ENCODE results near the gene FIGLA.

The FIGLA gene

GRCh38 chr2:70790136-70790828 lies at the start of gene FIGLA:
TSS of gene FIGLA (minus strand) at chr2:70790643. CDS start at chr2:70790638, 5 bp downstream.
- no peak for DNase-seq

DNA sequence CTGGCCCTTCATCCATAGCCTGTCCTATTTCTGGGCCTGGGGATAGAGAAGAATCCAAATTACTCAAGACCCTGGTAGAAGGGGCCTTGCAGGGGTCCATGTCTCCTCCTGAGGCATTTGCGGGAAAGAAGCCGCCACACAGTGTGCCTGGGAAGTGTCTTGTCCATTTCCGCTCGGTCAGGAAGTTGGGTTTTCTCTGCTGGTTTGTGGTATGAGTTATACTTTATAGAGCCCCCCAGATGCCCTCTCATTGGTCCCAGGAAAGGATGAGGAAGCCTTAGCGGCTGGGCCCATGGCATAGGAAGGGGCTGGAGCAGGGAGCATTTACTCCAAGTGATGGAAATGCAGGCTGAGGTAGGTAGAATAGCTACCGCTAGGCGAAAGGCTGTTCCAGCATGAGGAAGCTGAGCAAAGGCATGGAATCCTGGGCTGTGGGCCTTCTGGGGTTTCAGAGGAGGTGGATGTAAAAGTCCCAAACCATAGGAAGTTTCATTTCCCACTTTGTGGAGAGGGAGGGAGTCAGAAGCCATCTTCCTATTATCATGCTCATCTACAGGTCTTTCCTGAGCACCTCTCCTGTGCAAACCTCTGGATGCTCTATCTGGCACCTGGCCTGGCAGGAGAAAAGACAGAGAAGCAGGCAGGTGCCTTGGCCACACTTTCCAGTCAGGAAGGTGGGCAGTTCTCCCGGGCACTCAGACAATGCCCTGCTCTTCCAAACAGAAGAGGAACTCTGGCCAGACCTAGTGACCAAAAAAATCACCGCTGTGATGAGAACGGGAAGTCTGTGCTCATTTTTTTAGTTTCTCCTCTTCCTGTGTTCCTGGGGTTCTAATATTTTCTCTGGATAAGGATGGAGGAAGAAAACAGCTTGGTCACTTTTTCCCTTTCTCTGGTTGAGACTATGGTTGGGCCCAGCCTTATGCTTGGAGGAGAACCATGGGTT lies 47.8 kb upstream of the FIGLA start:
- DNase-seq = no peak

- DNase-seq = no peak
These were observed 45.2 kb upstream of the FIGLA start, which contains the start of gene CD207 for GRCh38 chr2:70835643-70836042. TSS of gene CD207 (minus strand) at chr2:70835816. CDS start at chr2:70835776, 40 bp downstream.

GRCh38 chr2:70834881-70835280 lies 44.4 kb upstream of the FIGLA start:
- DNase-seq = no peak

- DNase-seq = no peak
These were observed 43.7 kb upstream of the FIGLA start for GRCh38 chr2:70834106-70834505.

DNA sequence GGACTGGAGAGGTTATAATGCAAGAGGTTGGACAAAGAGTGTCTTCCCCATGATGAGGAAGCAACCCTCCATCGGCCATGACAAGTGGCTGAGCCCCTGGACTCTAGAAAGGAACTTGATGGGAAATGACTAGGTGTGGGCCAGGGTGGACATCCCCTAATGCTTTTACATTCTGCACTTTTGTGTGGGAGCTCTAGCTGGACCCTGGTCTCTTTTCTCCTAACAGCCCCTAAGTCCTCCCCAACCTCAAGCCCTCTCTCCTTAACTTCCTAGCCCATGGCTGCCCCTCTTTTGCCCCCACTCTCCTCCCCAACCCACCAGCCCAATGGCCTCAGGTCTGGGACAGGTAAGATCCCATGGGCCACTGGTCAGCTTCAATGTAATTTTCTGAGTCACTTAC lies 42.8 kb upstream of the FIGLA start:
- DNase-seq = no peak

- DNase-seq = no peak
These were observed 41.9 kb upstream of the FIGLA start for GRCh38 chr2:70832386-70832785.

DNA sequence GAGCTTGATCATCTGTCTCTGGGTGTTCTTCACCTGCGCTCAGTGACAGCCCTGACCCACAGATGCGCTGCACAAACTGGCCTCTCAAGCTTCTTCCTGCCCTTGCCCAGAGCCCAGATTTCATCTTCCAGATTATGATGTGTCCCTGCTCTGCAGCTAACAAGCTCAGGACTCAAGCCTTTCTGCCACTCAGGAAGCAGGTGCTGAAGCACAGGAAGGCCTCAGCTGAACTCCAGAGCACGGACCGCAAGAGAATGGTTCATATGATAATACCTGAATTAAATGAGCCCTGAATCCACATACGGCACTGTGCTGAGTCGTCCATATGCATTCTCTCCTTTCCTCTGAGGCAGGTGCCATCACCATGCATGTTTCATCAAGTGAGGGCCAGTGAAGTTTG lies 41.4 kb upstream of the FIGLA start:
- no peak for DNase-seq

DNA sequence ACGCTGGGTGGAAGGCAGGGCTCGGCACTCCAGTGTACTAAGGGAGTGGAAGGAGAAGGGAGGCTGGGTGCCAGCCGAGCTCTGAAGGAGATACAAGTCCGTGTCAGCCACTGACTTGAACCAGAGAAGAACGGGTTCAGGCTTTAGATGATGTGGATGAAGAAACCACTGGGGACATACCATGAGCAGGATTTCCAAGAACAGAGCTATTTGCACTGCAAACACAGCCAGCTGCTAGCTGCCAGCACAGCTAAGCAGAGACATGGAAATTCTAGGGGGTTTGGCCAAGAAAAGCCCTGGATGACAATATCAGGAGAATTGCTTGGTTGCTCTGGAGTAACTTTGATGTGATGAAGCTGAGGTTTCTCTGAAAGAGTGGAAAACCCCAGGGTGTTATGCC lies 39.9 kb upstream of the FIGLA start:
- no peak for DNase-seq

GRCh38 chr2:70829916-70830315 lies 39.5 kb upstream of the FIGLA start:
- no peak for DNase-seq

GRCh38 chr2:70828914-70829824 lies 38.7 kb upstream of the FIGLA start:
- no peak for DNase-seq

DNA sequence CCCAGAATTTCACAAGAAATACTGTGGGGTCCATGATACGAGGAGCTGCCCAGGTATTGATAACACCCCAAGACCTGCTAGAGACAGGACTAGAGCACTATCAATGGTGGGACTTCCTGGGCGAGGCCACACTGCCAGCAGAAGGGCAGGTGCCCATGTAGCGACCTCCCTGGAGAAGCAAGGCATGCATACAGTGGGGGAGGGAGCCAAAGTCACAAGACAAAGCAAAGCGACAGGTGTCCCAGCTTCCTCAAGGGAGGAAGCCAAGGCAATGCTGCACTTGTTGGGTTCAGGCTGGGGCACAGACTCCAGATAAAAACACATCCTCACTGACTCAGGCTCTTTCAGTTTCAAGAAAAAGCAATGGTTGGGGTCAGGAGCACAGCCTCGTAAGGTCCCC lies 37.7 kb upstream of the FIGLA start:
- DNase-seq = no peak

GRCh38 chr2:70827388-70827787 lies 36.9 kb upstream of the FIGLA start:
- DNase-seq = no peak

DNA sequence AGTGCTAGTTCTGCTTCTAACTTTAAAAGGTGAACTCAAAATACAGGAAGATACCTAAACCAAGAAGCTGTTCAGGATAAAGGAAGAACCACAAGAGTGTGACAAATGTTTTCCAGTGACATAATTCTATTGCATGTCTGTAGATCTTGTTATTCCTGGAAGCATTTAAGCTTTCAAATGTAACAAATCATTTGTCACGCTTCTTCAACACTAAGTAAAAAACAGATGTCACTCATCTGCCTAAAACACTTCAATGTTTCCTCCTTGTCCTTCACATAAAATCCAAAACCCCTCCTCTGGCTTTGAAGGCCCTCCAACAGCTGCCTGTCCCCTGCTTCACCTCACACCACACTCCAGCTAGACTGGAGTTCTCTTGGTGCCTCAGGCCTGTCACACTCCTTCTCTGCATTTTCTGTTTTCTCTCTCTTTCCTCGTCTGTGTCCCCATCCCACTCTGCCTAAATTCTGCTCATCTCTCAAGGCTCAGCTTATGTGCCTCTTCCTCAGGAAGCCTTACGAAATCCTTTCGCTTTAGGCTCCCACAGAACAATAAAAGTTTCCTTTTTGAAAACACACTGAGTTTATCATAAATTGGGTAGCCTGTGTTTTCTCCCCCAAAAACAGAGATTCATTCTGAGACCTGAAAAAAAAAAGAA lies 36.4 kb upstream of the FIGLA start:
- no peak for DNase-seq

DNA sequence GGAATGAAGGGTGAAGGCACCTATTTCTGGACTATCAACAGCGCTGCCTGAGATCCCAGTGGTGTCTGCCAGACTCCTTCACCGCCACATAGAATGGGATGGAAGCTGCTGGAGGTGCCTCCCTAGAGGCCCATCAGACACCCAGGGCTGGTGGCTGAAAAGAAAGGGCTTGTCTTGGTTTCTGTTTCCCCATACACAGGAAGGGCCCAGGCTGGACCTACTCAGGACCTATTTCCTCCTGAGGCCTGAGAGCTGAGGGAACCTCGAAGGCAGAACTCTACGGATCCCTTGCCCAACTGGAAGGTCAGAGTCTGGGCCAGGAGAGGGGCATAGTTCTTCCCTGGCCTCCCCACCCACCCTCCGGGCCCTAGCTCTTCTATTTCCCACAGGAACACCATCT lies 32.8 kb upstream of the FIGLA start:
- no peak for DNase-seq

- DNase-seq = no peak
These were observed 32.4 kb upstream of the FIGLA start for GRCh38 chr2:70822843-70823242.

DNA sequence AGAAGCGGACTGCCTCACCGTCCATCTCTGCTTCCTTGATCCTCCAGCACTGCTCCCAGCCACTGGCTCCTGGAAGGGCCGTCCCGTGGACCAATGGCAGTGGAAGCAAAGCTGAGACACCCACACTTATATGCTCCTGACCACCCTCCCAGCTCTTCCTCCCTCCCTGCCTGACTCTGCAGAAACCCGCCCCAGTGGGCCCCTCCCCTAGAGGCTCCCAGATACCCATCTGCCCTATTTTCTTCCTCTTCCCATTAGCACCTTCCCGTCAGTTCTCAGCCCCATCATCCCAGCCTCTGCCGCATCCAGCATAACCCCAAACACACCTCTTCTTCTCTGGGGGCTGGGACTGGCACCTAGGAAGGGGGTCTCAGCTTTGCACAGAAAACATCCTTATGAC lies 30.1 kb upstream of the FIGLA start, which contains the start of gene CLEC4F:
Gene CLEC4F (minus strand): TSS at position 101 of the 400 bp plus-strand sequence. CDS start 76 bp downstream, at position 25.
- no peak for DNase-seq

- no peak for DNase-seq
These were observed 27.0 kb upstream of the FIGLA start for GRCh38 chr2:70817284-70817954.

DNA sequence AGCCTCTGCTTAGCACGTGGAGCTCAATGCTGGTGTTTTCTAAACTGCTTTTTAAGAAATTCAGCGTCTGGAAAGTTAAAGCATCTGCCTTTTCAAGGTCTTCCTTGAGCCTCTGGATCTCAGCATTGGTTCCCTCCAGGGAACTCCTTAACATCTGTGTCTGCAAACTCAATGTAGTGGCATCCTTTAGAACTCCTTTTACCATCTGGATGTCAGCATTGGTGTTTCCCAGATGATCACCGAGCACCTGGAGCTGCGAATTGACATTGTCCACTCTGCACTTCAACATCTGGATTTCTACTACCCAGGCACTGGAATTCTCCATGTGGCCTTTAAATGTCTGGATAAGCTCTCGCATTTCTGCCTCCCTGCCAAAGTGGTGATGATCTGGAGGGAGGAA lies 26.3 kb upstream of the FIGLA start:
- no peak for DNase-seq

GRCh38 chr2:70808983-70809958 lies 18.8 kb upstream of the FIGLA start:
- no peak for DNase-seq

GRCh38 chr2:70807828-70808118 lies 17.3 kb upstream of the FIGLA start:
- no peak for DNase-seq

Measured in NCI-H2081 treated with DMSO at 0.1 percent for 48 hours (cell line).